ENCODE data around the gene LMF1.

- TF ChIP-seq, protein P1, sequence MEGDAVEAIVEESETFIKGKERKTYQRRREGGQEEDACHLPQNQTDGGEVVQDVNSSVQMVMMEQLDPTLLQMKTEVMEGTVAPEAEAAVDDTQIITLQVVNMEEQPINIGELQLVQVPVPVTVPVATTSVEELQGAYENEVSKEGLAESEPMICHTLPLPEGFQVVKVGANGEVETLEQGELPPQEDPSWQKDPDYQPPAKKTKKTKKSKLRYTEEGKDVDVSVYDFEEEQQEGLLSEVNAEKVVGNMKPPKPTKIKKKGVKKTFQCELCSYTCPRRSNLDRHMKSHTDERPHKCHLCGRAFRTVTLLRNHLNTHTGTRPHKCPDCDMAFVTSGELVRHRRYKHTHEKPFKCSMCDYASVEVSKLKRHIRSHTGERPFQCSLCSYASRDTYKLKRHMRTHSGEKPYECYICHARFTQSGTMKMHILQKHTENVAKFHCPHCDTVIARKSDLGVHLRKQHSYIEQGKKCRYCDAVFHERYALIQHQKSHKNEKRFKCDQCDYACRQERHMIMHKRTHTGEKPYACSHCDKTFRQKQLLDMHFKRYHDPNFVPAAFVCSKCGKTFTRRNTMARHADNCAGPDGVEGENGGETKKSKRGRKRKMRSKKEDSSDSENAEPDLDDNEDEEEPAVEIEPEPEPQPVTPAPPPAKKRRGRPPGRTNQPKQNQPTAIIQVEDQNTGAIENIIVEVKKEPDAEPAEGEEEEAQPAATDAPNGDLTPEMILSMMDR (IDR thresholded peaks at IDR 0.05), result no peak
- TF ChIP-seq POLR2AphosphoS5 (IDR thresholded peaks at IDR 0.05), result no peak
- TF ChIP-seq POLR2A (IDR thresholded peaks at IDR 0.05), result no peak
These were observed 147.9 kb downstream of the LMF1 start for GRCh38 chr16:822909-823297.
